Endothelial cell of umbilical vein (primary cell): ENCODE data around the gene PODXL2. TPM values are rescaled to one million over a fixed set of nuclear protein-coding genes. Genes with fewer than 3 reads are reported as not detected.

ENCODE experiments used
- BruUV-seq: library from RNA; stranded (reverse); fragments of 400-500 nt; replicated peaks from 2 replicates; lab custom pipeline; 2021; lab: Mats Ljungman, UMichigan
- CTCF ChIA-PET: fragments of 300-600, 350-600 bp; sonication (Branson Sonifier 250); formaldehyde crosslinking; loops from one replicate; lab custom pipeline; 2021; ENCODE audit warnings: antibody characterized with exemption, inconsistent platforms; lab: Charles Lee
- POLR2A ChIA-PET: fragments of 300-600, 350-600 bp; sonication (Branson Sonifier 250); formaldehyde crosslinking; loops from one replicate; lab custom pipeline; 2021; ENCODE audit warnings: antibody characterized with exemption, inconsistent platforms; lab: Charles Lee
- DNase-seq: peaks from one replicate; pipeline ENCODE4 v3.0.0-alpha.2; 2011; ENCODE audit warnings: low read depth, low spot score
- FAIRE-seq: peaks from 2 replicates; lab custom pipeline; 2011; peaks lifted over from hg19 to GRCh38; lab: Jason Lieb, UNC
- H2AFZ ChIP-seq: 2 replicates; pipeline ENCODE4 v1.6.0; 2012; ENCODE audit warnings: low read depth, low read length, control low read depth, inconsistent platforms
- H3K27ac ChIP-seq: 2 replicates; pipeline ENCODE4 v1.5.1; 2011; ENCODE audit warnings: low read depth, mild to moderate bottlenecking, control low read depth, low read length, moderate library complexity; ENCODE audit not compliant: insufficient read depth
- H3K27me3 ChIP-seq, 2 experiments: 2 replicates each; pipeline versions ENCODE4 v1.6.0 to v1.6.1; 2011; ENCODE audit warnings: low read length in 2 of 2, mixed read lengths in 1 of 2; ENCODE audit not compliant: control insufficient read depth in 2 of 2, insufficient read depth in 2 of 2
- H3K36me3 ChIP-seq, 2 experiments: 2 replicates in 1 of 2; 3 replicates in 1 of 2; pipeline ENCODE4 v1.5.1; 2011; ENCODE audit warnings: low read length in 2 of 2, mild to moderate bottlenecking in 1 of 2, moderate library complexity in 1 of 2; ENCODE audit not compliant: control insufficient read depth in 2 of 2, insufficient read depth in 2 of 2; ENCODE audit errors: extremely low read depth in 1 of 2
- H3K4me1 ChIP-seq: 3 replicates; pipeline ENCODE4 v1.5.1; 2011; ENCODE audit warnings: mild to moderate bottlenecking, low read length; ENCODE audit not compliant: control insufficient read depth, insufficient read depth; ENCODE audit errors: extremely low read depth
- H3K4me2 ChIP-seq: 2 replicates; pipeline ENCODE4 v1.6.1; 2011; ENCODE audit warnings: low read length, control low read depth, mixed read lengths; ENCODE audit not compliant: insufficient read depth
- H3K4me3 ChIP-seq, 3 experiments: fragments of 200-600 bp in 1 of 3; sonication (generic), shearing (Covaris generic) in 1 of 3; replicated peaks in 1 of 3; 2 replicates each; pipeline ENCODE4 v1.5.1; 2011 to 2016; ENCODE audit warnings: control low read depth in 3 of 3, low read length in 3 of 3, mild to moderate bottlenecking in 2 of 3, inconsistent platforms in 1 of 3, low read depth in 1 of 3, moderate library complexity in 1 of 3; ENCODE audit not compliant: insufficient read depth in 1 of 3
- H3K79me2 ChIP-seq: 2 replicates; pipeline ENCODE4 v1.6.0; 2012; ENCODE audit warnings: low read length, inconsistent platforms; ENCODE audit not compliant: control insufficient read depth, insufficient read depth
- H3K9ac ChIP-seq: replicated peaks from 2 replicates; pipeline ENCODE3; 2011; ENCODE audit warnings: low read length, control low read depth; ENCODE audit not compliant: insufficient read depth; ENCODE audit errors: extremely low read depth
- H3K9me1 ChIP-seq: replicated peaks from 3 replicates; pipeline ENCODE4 v1.6.0; 2011; ENCODE audit warnings: mild to moderate bottlenecking, low read length; ENCODE audit not compliant: control insufficient read depth, insufficient read depth; ENCODE audit errors: extremely low read depth
- H3K9me3 ChIP-seq: replicated peaks from 2 replicates; pipeline ENCODE4 v1.5.1; 2012; ENCODE audit warnings: low read length, inconsistent platforms; ENCODE audit not compliant: control insufficient read depth, insufficient read depth
- H4K20me1 ChIP-seq: replicated peaks from 2 replicates; pipeline ENCODE3; 2011; ENCODE audit warnings: mild to moderate bottlenecking, low read length; ENCODE audit not compliant: control insufficient read depth, insufficient read depth; ENCODE audit errors: extremely low read depth
- CTCF ChIP-seq, 2 donors: IDR thresholded peaks; 1 replicate in 1 of 2; 2 replicates in 1 of 2; pipeline ENCODE4 v1.5.1; 2011; ENCODE audit warnings: low read length in 2 of 2, mild to moderate bottlenecking in 2 of 2, moderate library complexity in 2 of 2, control low read depth in 1 of 2, inconsistent platforms in 1 of 2, low read depth in 1 of 2; ENCODE audit not compliant: insufficient read depth in 1 of 2; ENCODE audit errors: extremely low read depth in 1 of 2
- EZH2 ChIP-seq: IDR thresholded peaks from 2 replicates; pipeline ENCODE4 v1.6.1; 2012; ENCODE audit warnings: borderline replicate concordance, low read depth, mild to moderate bottlenecking, moderate library complexity, low read length, inconsistent platforms; ENCODE audit not compliant: severe bottlenecking
- FOS ChIP-seq: IDR thresholded peaks from 2 replicates; pipeline ENCODE4 v1.6.1; 2011; ENCODE audit warnings: mild to moderate bottlenecking, low read length, moderate library complexity, borderline replicate concordance; ENCODE audit not compliant: insufficient read depth
- GATA2 ChIP-seq: IDR thresholded peaks from 2 replicates; pipeline ENCODE4 v1.7.0; 2011; ENCODE audit warnings: low read depth, mild to moderate bottlenecking, moderate library complexity, mixed read lengths, low read length; ENCODE audit not compliant: insufficient read length, insufficient read depth
- JUN ChIP-seq: IDR thresholded peaks from 2 replicates; pipeline ENCODE4 v1.6.1; 2011; ENCODE audit warnings: borderline replicate concordance, low read depth; ENCODE audit not compliant: insufficient read length, insufficient read depth
- MAX ChIP-seq: IDR thresholded peaks from 2 replicates; pipeline ENCODE4 v1.6.1; 2011; ENCODE audit not compliant: insufficient read depth, insufficient read length
- MYC ChIP-seq: IDR thresholded peaks from one replicate; pipeline ENCODE4 v1.6.1; 2011; ENCODE audit warnings: mild to moderate bottlenecking, low read depth, low read length
- POLR2A ChIP-seq: IDR thresholded peaks from 2 replicates; pipeline ENCODE4 v1.6.1; 2012; ENCODE audit warnings: low read depth, mild to moderate bottlenecking, control low read depth, low read length
- POLR2AphosphoS5 ChIP-seq: IDR thresholded peaks from 2 replicates; pipeline ENCODE4 v1.6.1; 2012; ENCODE audit warnings: low read depth, mild to moderate bottlenecking, control low read depth, low read length, moderate library complexity; ENCODE audit not compliant: insufficient read depth
- dilution Hi-C: fragments of 300-500 bp; cut with MboI; formaldehyde crosslinking; loops from one replicate; pipeline ENCODE4 v1.15.0; 2019; ENCODE audit warnings: low sequenced_read_pairs; ENCODE audit not compliant: extremely low pct_ligation_motif_present
- intact Hi-C: fragments of 100-400 bp; cut with micrococcal nuclease; formaldehyde crosslinking; loops from one replicate; pipeline ENCODE4 v1.10.0; 2022
- polyA plus RNA-seq, 4 experiments: library from polyadenylated mRNA; depleted of rRNA in 3 of 4; stranded (reverse) in 3 of 4; unstranded in 1 of 4; fragments of >200 nt; gene quantifications; 2 replicates each; pipeline versions ENCODE4 v1.2.1 to v1.2.3, GENCODE V29; 2011 to 2012; ENCODE audit warnings: missing spikeins in 1 of 4
- total RNA-seq: library from RNA; stranded (reverse); gene quantifications from 2 replicates; pipeline ENCODE4 v1.2.3, GENCODE V29; 2021

Gene PODXL2
- total and polyA plus RNA-seq, 2 donors (not counting 3 experiments of a cell fraction or from before 2014, with no cell fraction given): 5.5 to 6.5 TPM

GRCh38 chr3:127676921-127677351 is 48.0 kb downstream of the PODXL2 start:
- Histone ChIP-seq H3K4me2 (no peak overlapping the region), H2AFZ (no peak overlapping the region)

More at GRCh38 chr3:127676921-127677351, 48.0 kb downstream of the PODXL2 start:
- ChIA-PET POLR2A (no interaction called here), CTCF (interaction anchor here (0.7 kb wide), 1 partner anchor 9 kb away, joined by 3 read pairs; no protein-coding TSS in a partner anchor)
- intact Hi-C loops: no loop called here
- FAIRE-seq: no peak
- Histone ChIP-seq H3K27ac (no peak overlapping the region), H3K27me3 (no peaks in the 10 kb centered on the region), H3K4me3 (no peak overlapping the region), H3K9me1 (no peaks in the 10 kb centered on the region), H3K79me2 (no peaks in the 10 kb centered on the region), H3K4me1 (peaks cover 5% of the 10 kb centered on the region), H3K9me3 (no peaks in the 10 kb centered on the region), H3K36me3 (no peaks in the 10 kb centered on the region), H4K20me1 (no peaks in the 10 kb centered on the region), H3K9ac (no peak overlapping the region)
- no TSS peak for BruUV-seq
- no peak for DNase-seq
- dilution Hi-C loops: no loop called here
- TF ChIP-seq GATA2 (no peak), POLR2A (no peak), MAX (no peak), MYC (no peak), POLR2AphosphoS5 (no peak), CTCF (IDR thresholded peaks at IDR 0.05; ENCODE audit: extremely low read depth in 1 of 2, insufficient read depth in 1 of 2, low read depth in 1 of 2, low read length in 2 of 2) (no peak), JUN (no peak), EZH2 (no peak), FOS (no peak)
